D721Med (cell line): Measurements from ENCODE around the gene KMT5C.
"Not testable (repeated sequence)": the region's sequence is repeated elsewhere in the genome, so short reads cannot be mapped to it uniquely, and the experiment has no call there.

Experiments used
- DNase-seq: peaks from one replicate; pipeline ENCODE4 v3.0.0; 2011; ENCODE audit warnings: low spot score; ENCODE audit not compliant: insufficient read length
- FAIRE-seq: peaks from 2 replicates; lab custom pipeline; 2011; peaks lifted over from hg19 to GRCh38; lab: Jason Lieb, UNC
- TF ChIP-seq, protein P1 (sequence below): IDR thresholded peaks from 2 replicates; pipeline ENCODE4 v1.5.1; 2012; ENCODE audit warnings: mild to moderate bottlenecking, control low read depth; ENCODE audit not compliant: insufficient read depth; ENCODE audit errors: missing control alignments

Gene KMT5C

DNA sequence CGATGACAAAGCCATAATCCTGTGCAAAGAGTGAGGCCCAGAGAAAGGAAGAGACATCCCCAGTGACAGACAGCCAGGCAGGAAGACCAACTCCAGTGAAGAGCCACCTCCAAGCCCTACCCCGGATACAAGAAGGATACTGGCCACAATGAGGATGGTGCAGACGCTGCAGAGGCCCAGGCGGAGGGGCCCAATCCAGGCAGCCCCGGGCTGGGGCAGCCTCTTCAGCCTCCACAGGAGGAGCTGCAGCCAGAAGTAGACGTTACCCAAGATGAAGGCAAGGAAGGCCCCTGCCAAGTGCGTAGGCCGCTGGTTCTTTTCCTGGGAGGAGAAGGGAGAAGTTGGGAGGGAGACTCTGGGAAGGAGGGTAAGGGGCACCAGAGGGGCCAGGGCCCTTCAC is 23.0 kb upstream of the KMT5C start:
- FAIRE-seq (no peak), DNase-seq (no peak)
- TF ChIP-seq, protein P1, sequence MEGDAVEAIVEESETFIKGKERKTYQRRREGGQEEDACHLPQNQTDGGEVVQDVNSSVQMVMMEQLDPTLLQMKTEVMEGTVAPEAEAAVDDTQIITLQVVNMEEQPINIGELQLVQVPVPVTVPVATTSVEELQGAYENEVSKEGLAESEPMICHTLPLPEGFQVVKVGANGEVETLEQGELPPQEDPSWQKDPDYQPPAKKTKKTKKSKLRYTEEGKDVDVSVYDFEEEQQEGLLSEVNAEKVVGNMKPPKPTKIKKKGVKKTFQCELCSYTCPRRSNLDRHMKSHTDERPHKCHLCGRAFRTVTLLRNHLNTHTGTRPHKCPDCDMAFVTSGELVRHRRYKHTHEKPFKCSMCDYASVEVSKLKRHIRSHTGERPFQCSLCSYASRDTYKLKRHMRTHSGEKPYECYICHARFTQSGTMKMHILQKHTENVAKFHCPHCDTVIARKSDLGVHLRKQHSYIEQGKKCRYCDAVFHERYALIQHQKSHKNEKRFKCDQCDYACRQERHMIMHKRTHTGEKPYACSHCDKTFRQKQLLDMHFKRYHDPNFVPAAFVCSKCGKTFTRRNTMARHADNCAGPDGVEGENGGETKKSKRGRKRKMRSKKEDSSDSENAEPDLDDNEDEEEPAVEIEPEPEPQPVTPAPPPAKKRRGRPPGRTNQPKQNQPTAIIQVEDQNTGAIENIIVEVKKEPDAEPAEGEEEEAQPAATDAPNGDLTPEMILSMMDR: no peak

- no peak for FAIRE-seq
- TF ChIP-seq, protein P1: no peak
- peak; percentile 53 for DNase-seq
Measured at GRCh38 chr19:55319785-55320184, 19.9 kb upstream of the KMT5C start.

DNA sequence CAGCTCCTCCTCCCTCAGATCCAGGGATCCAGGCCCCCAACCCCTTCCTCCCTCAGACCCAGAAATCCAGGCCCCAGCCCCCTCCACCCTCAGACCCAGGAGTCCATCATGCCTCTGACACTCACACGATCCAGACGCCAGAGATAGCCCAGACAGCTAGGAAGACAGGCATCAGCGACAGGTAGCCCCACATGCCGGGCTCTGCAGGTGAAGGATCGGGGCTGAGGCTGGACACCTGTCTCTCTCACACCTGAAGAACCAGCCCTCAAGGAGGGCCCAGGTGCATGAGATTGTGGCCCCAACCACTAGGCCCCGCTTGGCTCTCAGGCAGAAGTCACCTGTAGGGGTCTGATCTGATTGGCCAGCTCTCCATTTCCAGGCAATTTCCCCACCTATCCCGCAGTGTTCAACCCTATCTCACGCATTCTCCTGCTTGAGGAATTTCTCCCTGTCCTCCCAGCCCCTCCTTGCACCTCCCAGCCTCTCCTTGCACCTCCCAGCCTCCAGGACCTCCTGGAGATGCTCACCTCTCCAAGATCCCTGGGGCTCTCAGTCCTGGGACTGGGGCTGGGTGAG is 18.7 kb upstream of the KMT5C start:
- TF ChIP-seq, protein P1: no peak
- DNase-seq (no peak), FAIRE-seq (no peak)

GRCh38 chr19:55321466-55322137 is 18.1 kb upstream of the KMT5C start:
- DNase-seq (no peak), FAIRE-seq (no peak)
- TF ChIP-seq, protein P1: no peak

GRCh38 chr19:55322204-55322885 is 17.3 kb upstream of the KMT5C start:
- no peak for DNase-seq
- TF ChIP-seq, protein P1: no peak
- no peak for FAIRE-seq

DNA sequence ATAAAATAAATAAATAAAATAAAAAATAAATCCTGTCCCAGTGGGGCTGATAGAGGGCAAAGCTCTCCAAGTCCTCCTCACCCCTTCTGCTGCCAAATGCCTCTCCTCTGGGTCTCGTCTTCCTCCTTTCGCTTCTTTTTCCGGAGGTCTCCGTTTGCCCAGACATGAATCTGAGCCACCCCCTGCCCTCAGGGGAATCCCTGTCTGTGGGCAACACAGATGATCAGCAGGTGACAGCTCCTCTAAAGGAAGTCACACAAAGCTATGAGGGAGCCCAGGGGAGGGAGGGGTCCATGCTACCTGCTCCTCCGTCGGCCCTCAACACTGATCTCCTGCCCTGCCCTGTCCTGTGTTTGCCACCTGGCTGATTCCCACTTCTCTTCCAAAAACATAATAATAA is 15.0 kb upstream of the KMT5C start:
- TF ChIP-seq, protein P1: no peak
- DNase-seq: no peak
- FAIRE-seq: no peak

DNA sequence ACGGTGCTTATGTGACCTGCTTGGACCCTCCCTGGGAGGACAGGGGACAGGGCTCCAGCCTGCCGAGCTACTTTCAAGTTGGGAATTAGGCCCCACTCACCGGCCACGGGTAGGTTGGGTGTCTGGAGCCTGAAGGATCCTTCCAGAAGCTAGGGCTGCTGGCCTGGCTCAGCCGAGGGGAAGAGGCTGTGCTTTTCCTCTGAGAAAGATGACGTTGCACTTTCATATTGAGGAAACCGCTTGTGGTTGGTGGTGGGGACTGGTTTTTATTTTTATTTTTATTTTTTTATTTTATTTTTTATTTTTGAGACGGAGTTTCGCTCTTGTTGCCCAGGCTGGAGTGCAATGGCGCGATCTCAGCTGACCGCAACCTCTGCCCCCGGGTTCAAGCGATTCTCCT is 14.5 kb upstream of the KMT5C start, which contains the start of gene TMEM150B:
Gene TMEM150B (minus strand): TSS at position 170 of the 400 bp plus-strand sequence. CDS start 4,305 bp downstream, outside the sequence.
- FAIRE-seq (no peak), DNase-seq (no peak)
- TF ChIP-seq, protein P1: no peak

DNA sequence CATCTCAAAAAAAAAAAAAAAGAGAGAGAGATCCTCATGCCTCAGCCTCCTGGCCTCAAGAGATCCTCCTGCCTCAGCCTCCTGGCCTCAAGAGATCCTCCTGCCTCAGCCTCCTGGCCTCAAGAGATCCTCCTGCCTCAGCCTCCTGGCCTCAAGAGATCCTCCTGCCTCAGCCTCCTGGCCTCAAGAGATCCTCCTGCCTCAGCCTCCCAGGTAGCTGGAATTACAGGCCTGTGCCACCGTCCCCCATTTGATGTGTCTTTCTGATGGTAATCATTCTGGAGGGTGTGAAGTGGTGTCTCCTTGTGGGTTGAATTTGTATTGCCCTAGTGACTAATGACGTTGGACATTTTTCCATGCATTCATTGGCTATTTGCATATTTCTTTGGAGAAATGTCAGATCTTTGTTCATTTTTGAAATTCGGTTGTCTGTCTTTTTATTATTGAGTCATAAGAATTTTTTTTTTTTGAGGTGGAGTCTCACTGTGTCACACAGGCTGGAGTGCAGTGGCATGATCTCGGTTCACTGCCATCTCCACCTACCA is 10.8 kb upstream of the KMT5C start:
- not testable (repeated sequence) for FAIRE-seq, DNase-seq

GRCh38 chr19:55329791-55330190 is 9.9 kb upstream of the KMT5C start:
- FAIRE-seq, DNase-seq: not testable (repeated sequence)
